Subcutaneous adipose tissue (tissue), 4 donors: Measurements from ENCODE around the gene STK11IP. TPM values are rescaled to one million over a fixed set of nuclear protein-coding genes. Genes with fewer than 3 reads are reported as not detected.

Experiments
- CTCF ChIP-seq: fragments of 450-650 bp; IDR thresholded peaks from one replicate; pipeline ENCODE4 v1.5.1; 2016; ENCODE audit warnings: low read depth, mild to moderate bottlenecking, control low read depth, antibody characterized with exemption, moderate library complexity
- total RNA-seq, 4 donors: library from RNA; depleted of rRNA; stranded (reverse); fragments of >200 nt; gene quantifications; one replicate each; pipeline ENCODE4 v1.1.0, GENCODE V29; 2016

Gene STK11IP
- total RNA-seq, 4 donors from 2014 or later: 5.4 to 20.5 (median 10.4) TPM

- TF ChIP-seq CTCF: no peak
These were observed 41.5 kb downstream of the STK11IP start for GRCh38 chr2:219638948-219639755.

GRCh38 chr2:219641390-219642068 lies 43.9 kb downstream of the STK11IP start:
- TF ChIP-seq CTCF: no peak

- TF ChIP-seq CTCF: no peak
These were observed 44.4 kb downstream of the STK11IP start for GRCh38 chr2:219642069-219642454.

GRCh38 chr2:219642465-219643083 lies 44.9 kb downstream of the STK11IP start:
- TF ChIP-seq CTCF: no peak

- no peak for TF ChIP-seq CTCF
These were observed 45.4 kb downstream of the STK11IP start for GRCh38 chr2:219643084-219643473.

- TF ChIP-seq CTCF: no peak
These were observed 46.2 kb downstream of the STK11IP start for GRCh38 chr2:219643788-219644398.
